Body of pancreas (tissue), 4 donors: ENCODE measurements around the gene ERBB4.

Experiments used
- POLR2A ChIP-seq, 3 donors: fragments of 450-650 bp; IDR thresholded peaks; one replicate each; pipeline ENCODE4 v1.6.1; 2016; ENCODE audit warnings: antibody characterized with exemption in 3 of 3, mild to moderate bottlenecking in 2 of 3
- TF ChIP-seq, protein P1 (sequence below), 7 experiments: fragments of 450-650 bp in 4 of 7; fragments of 200-600 bp in 3 of 7; sonication (generic) in 3 of 7; IDR thresholded peaks; one replicate each; pipeline ENCODE4 v1.5.1; 2016 to 2019; ENCODE audit warnings: antibody characterized with exemption in 7 of 7

- TF ChIP-seq, protein P1, sequence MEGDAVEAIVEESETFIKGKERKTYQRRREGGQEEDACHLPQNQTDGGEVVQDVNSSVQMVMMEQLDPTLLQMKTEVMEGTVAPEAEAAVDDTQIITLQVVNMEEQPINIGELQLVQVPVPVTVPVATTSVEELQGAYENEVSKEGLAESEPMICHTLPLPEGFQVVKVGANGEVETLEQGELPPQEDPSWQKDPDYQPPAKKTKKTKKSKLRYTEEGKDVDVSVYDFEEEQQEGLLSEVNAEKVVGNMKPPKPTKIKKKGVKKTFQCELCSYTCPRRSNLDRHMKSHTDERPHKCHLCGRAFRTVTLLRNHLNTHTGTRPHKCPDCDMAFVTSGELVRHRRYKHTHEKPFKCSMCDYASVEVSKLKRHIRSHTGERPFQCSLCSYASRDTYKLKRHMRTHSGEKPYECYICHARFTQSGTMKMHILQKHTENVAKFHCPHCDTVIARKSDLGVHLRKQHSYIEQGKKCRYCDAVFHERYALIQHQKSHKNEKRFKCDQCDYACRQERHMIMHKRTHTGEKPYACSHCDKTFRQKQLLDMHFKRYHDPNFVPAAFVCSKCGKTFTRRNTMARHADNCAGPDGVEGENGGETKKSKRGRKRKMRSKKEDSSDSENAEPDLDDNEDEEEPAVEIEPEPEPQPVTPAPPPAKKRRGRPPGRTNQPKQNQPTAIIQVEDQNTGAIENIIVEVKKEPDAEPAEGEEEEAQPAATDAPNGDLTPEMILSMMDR (IDR thresholded peaks at IDR 0.05) = no peak
- no peak for TF ChIP-seq POLR2A (IDR thresholded peaks at IDR 0.05)
These were observed 1170.9 kb downstream of the ERBB4 start for GRCh38 chr2:211367711-211368110.
